ENCODE results near the gene ERBB4. TPM values are rescaled to one million over a fixed set of nuclear protein-coding genes. Genes with fewer than 3 reads are reported as not detected.

Gene ERBB4
- total and polyA plus RNA-seq, 2 of the 8 experiments (the other 6 are each of a cell fraction or from before 2014, with no cell fraction given) = 0.34 to 1.3 TPM

DNA sequence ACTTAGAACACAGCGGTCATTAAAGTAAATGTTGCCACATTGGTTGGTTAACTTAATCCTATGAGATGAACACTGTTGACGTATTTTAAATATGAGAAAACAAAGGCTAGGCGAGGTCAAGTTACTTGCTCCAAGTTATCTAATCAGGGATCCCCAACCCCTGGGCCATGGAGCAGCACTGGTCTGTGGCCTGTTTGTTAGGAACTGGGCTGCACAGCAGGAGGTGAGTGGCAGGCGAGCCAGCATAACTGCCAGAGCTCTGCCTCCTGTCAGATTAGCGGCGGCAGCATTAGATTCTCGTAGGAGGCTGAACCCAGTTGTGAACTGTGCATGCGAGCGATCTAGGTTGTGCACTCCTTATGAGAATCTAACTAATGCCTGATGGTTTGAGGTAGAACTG, 1103.3 kb downstream of the ERBB4 start:
- ChIA-PET POLR2A (ENCODE audit: partially characterized antibody) (no interaction called here), CTCF (ENCODE audit: partially characterized antibody) (interaction anchor here (0.7 kb wide), 1 partner anchor 206 kb away, joined by 3 read pairs; no protein-coding TSS in a partner anchor)
- no peak for TF ChIP-seq POU5F1 (IDR thresholded peaks at IDR 0.05; ENCODE audit: low read depth, low read length)
- no peak for TF ChIP-seq RAD21 (IDR thresholded peaks at IDR 0.05 in 1 of 2, conservative IDR thresholded peaks at IDR 0.05 in 1 of 2; ENCODE audit: low read depth in 2 of 2, low read length in 2 of 2)
- no peak for TF ChIP-seq SIRT6 (IDR thresholded peaks at IDR 0.05; ENCODE audit: low read length)
- TF ChIP-seq SRF (IDR thresholded peaks at IDR 0.05; ENCODE audit: low read depth, low read length) = no peak
- TF ChIP-seq CEBPB (IDR thresholded peaks at IDR 0.05; ENCODE audit: low read depth, low read length) = no peak
- Histone ChIP-seq H3K27me3 (replicated peaks in 1 of 4; ENCODE audit: control insufficient read depth in 3 of 4, extremely low read depth in 1 of 4, insufficient read depth in 3 of 4, low read length in 3 of 4) (no peaks in the 10 kb centered on the region), H3K79me2 (ENCODE audit: control insufficient read depth in 1 of 2, insufficient read depth in 2 of 2, low read length in 2 of 2) (no peaks in the 10 kb centered on the region), H3K23ac (ENCODE audit: insufficient read length) (no peak overlapping the region), H2AFZ (ENCODE audit: low read length) (no peak overlapping the region), H4K8ac (ENCODE audit: extremely low read depth, insufficient read depth, low read length) (no peak overlapping the region), H3K56ac (replicated peaks; ENCODE audit: insufficient read length, low read depth, low read length) (no peak overlapping the region), H3K4ac (replicated peaks; ENCODE audit: insufficient read length, low read depth, low read length) (no peak overlapping the region), H2BK12ac (ENCODE audit: low read depth, low read length) (no peak overlapping the region), H4K91ac (replicated peaks; ENCODE audit: insufficient read length, low read length) (no peak overlapping the region), H4K5ac (ENCODE audit: insufficient read length, low read depth, low read length) (no peak overlapping the region), H2BK5ac (ENCODE audit: low read depth, low read length) (no peak overlapping the region), H3K23me2 (ENCODE audit: low read depth, low read length) (no peaks in the 10 kb centered on the region), H3K14ac (ENCODE audit: insufficient read length) (no peak overlapping the region), H3K9me3 (ENCODE audit: insufficient read depth in 2 of 2, low read depth in 1 of 2, low read length in 1 of 2) (no peaks in the 10 kb centered on the region), H3K36me3 (ENCODE audit: control insufficient read depth in 2 of 4, insufficient read depth in 4 of 4, low read length in 3 of 4) (no peaks in the 10 kb centered on the region), H3K9ac (replicated peaks in 1 of 4; ENCODE audit: extremely low read depth in 1 of 4, low read depth in 3 of 4, low read length in 3 of 4) (no peak overlapping the region), H2AK5ac (ENCODE audit: low read depth, low read length) (no peak overlapping the region), H2BK120ac (replicated peaks; ENCODE audit: low read depth, low read length) (no peak overlapping the region), H2BK20ac (ENCODE audit: low read length) (no peak overlapping the region), H3K18ac (ENCODE audit: extremely low read depth, low read length) (no peak overlapping the region), H3K4me2 (ENCODE audit: insufficient read depth in 1 of 2, low read depth in 2 of 2, low read length in 2 of 2) (no peak overlapping the region), H3K4me3 (ENCODE audit: extremely low read depth in 1 of 4, insufficient read depth in 2 of 4, low read depth in 3 of 4, low read length in 4 of 4) (no peak overlapping the region), H2BK15ac (ENCODE audit: low read length) (no peak overlapping the region), H4K20me1 (replicated peaks in 1 of 2; ENCODE audit: control insufficient read depth in 1 of 2, insufficient read depth in 2 of 2, low read length in 2 of 2) (no peaks in the 10 kb centered on the region), H3K79me1 (ENCODE audit: low read depth, low read length) (no peaks in the 10 kb centered on the region), H3K27ac (ENCODE audit: low read depth, low read length) (no peak overlapping the region), H3K4me1 (replicated peaks in 1 of 4; ENCODE audit: control insufficient read depth in 3 of 4, insufficient read depth in 4 of 4, low read length in 3 of 4) (peaks cover 0 to 4% (median 0%) of the 10 kb centered on the region in 4 experiments; a peak in 1 of 7 replicates)
- FAIRE-seq (no peak), DNase-seq (ENCODE audit: low read depth in 1 of 2, low spot score in 2 of 2) (peak in 1 of 2 experiments; percentile 49)
- WGBS, 2 experiments (ENCODE audit: extremely low coverage in 1 of 2, insufficient coverage in 1 of 2, insufficient read length in 1 of 2, insufficient replicate concordance in 2 of 2, low coverage in 1 of 2, low lambda C conversion rate in 2 of 2, missing lambda C conversion rate in 1 of 2) = 88% methylated on average over 9 of the region's 9 CpGs; no CpG with 5 or more reads in 1 of the 2 experiments
